NCI-H187 treated with DMSO at 0.1 percent for 48 hours (cell line): ENCODE measurements around the gene TP63.
"Not testable (repeated sequence)": the region's sequence is repeated elsewhere in the genome, so short reads cannot be mapped to it uniquely, and the experiment has no call there.

ENCODE experiments used
- DNase-seq: peaks from one replicate; lab custom pipeline; 2025; lab: John Stamatoyannopoulos, UW

The TP63 gene

DNA sequence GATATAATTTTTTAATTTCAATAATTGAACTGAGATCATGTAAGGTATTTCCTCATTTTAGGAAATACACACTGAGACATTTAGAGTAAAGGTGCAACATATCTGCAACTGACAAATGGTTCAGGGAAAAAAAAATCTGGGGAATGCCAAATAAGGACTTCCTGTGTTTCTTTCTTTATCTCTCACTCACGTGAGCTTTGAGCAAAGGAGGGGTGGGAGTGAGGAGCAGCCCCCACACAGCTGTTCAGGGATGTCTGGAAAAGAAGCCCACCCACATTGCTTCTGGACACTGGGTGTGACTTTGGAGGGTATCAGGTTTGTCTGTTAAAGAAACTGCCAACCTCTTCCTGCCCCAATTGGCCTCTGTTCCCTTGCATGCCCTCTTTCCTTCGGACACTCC is 5.6 kb upstream of the TP63 start:
- DNase-seq = no peak

DNA sequence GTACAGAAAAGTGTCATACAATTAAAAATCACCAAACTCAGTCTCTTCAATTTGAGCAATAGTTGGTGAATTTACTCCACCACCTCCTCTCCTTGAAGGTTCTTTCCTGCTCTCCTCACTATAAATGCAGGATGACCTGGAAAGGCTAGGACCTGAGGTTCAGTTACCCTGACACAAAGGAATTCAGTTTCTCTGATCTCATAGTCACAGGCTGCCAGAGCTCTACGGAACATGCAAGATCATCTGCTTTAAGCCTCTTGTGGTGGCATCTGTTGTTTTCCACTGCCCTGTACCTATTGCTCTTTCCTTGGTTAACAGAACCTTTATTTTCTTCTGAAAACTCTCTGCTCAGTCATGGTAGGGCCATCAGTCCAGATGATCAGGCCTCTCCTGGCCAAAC is 4.9 kb upstream of the TP63 start:
- DNase-seq = no peak

- no peak for DNase-seq
Measured at GRCh38 chr3:189629803-189630455, 1.3 kb upstream of the TP63 start.

- DNase-seq = no peak
Measured at GRCh38 chr3:189630767-189631372, 319 bp upstream of the TP63 start.

GRCh38 chr3:189631409-189631808 is 220 bp downstream of the TP63 start:
- no peak for DNase-seq

DNA sequence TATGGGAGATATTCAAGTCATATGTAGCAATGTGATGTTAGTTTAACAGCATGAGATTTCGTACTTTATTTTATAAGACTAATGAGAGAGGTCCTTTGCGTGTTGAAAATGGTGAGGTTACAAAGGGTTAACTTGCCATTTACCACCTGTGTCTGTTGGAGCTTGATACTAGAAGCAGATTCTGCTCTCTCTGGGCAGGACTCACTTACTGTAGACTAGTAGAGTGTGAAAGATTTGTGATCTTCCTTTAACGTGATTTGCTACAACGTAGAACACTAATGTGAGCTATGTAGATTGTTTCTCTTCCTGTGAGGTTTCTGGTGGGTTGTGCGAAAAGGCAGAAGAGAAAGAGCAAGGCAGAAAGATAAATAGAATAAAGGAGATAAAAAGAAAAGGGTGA is 1.1 kb downstream of the TP63 start:
- no peak for DNase-seq

GRCh38 chr3:189635339-189635738 is 4.2 kb downstream of the TP63 start:
- DNase-seq = no peak

GRCh38 chr3:189636048-189636447 is 4.9 kb downstream of the TP63 start:
- DNase-seq = no peak

DNA sequence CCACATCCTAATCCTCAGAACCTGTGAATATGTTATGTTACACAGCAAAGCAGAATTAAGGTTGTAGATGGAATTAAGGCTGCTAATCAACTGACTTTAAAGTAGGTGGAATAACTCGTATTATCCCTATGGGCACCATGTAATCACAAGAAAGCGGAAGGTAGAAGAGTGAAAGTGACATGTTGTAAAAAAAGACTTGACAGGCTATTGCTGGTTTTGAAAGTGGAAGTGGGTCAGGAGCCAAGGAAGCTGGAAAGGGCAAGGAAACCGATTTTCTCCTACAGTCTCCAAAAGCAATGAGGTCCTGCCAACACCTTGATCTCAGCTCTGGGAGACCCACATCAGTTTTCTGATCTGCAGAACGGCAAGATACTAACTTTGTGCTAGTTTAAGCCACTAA is 6.6 kb downstream of the TP63 start:
- no peak for DNase-seq

DNA sequence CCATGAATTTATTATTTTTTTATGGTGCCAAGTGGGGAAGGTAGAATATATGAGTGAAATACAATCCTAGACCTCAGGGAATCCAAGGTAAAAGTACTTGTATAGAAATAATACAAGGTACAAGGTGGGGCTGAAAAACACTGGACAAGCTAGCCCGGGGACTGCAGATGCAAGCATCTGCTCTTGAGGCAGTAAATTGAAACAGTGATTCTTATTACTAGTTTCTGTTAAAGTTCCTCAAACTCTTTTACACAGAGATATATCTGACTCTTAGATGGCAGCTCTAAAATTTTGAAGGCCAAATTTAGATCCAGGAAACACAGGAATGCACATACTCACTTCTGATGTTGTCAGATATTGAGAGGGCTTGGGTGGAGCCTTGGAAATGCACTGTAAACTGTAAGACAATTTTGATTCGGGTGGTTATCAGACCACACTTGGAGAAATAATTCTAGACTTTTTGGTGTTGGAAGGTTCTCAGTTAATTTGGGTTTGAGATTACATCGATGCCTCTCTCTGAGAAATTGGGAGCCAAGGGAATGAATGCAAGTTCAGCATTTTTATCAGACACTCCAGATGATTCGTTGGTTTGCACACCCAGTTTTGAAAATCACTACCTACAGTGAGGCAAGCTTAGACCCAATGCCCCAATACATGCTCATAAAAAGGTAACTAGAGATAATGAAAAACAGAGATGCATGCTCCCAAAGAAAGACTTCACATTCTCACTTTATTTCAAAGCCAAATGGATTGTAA is 7.3 kb downstream of the TP63 start:
- no peak for DNase-seq

DNA sequence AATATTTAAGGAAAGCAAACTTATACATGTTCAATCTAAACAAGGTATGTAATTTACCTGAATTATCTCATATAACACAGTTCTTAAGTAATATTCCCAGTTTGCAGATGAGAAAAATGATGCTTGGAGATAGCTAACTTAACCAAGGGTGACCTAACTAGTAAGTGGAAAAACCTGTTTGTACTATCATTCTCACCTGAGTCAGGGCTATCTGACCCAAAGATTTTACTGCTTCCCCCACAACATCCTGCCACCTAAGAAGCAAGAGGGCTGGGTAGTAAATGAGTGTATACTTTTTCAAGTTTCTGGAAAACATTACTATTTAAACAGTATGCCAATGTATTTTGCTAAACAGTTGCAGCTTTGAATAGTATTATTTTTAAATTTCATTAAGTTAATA is 10.6 kb downstream of the TP63 start:
- no peak for DNase-seq

DNA sequence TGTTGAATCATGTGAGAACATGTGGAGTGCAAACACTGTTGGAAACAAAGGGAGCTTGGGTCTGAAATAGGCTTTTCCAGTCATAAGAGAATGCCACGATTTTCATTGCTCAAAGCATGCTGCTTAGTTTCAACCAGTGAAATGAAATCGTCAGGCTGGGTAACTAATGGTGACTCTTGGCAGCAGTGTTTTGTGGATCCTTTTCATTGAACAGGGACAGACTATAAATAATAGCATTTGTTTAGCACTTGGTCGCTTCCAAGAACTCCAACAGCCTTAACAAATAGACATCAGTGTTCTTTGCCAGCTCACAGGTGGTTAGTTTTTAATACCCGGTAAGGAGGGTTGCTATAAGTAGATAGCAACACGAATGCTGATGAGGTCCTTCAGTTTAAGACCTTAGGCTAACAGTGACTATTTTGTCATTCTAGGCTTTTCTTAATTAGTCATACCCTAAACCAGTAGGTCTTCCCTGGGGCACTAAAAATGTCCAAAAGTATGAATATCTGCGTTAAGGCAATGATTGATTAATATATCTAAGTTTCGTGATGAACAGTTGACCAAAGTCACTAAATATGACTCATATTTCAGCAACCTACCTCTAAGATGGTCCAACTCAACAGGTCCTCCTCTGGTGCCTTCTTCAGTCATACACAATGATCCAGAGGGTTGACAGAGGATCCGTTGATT is 15.8 kb downstream of the TP63 start:
- DNase-seq = no peak

- DNase-seq = no peak
Measured at GRCh38 chr3:189652042-189652441, 20.9 kb downstream of the TP63 start.

- DNase-seq = no peak
Measured at GRCh38 chr3:189655617-189656016, 24.4 kb downstream of the TP63 start.

- DNase-seq = no peak
Measured at GRCh38 chr3:189659571-189659970, 28.4 kb downstream of the TP63 start.

DNA sequence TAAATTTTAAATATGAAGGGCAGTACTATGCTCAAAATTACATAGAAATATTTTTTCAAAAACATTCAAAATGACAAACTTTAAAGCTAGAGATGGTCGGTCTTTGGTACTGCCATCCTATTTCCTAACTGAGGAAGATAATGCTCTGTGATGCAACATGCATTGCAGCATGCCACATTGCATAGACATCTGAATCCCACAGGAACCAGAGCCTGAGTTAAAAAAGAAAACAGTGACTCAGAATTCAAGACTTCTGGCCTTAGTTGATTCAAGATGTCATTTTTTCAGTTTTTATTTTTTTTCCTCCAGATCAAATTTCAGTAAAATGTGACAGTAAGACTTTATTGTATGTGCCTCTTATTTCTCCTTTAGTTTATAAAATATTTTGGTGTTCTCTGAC is 33.1 kb downstream of the TP63 start:
- no peak for DNase-seq

DNA sequence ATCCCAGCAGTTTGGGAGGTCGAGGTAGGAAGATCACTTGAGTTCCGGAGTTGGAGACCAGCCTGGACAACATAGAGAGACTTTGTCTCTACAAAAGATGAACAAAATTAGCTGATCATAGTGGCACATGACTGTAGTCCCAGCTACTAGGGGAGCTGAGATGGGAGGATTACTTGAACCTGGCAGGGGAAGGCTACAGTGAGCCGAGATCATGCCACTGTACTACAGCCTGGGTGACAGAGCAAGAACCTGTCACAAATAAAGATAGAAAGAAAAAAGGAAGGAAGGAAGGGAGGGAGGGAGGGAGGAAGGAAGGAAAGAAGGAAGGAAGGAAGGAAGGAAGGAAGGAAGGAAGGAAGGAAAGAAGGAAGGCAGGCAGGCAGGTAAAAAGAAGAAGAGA is 41.2 kb downstream of the TP63 start:
- not testable (repeated sequence) for DNase-seq

- no peak for DNase-seq
Measured at GRCh38 chr3:189673535-189673934, 42.3 kb downstream of the TP63 start.

DNA sequence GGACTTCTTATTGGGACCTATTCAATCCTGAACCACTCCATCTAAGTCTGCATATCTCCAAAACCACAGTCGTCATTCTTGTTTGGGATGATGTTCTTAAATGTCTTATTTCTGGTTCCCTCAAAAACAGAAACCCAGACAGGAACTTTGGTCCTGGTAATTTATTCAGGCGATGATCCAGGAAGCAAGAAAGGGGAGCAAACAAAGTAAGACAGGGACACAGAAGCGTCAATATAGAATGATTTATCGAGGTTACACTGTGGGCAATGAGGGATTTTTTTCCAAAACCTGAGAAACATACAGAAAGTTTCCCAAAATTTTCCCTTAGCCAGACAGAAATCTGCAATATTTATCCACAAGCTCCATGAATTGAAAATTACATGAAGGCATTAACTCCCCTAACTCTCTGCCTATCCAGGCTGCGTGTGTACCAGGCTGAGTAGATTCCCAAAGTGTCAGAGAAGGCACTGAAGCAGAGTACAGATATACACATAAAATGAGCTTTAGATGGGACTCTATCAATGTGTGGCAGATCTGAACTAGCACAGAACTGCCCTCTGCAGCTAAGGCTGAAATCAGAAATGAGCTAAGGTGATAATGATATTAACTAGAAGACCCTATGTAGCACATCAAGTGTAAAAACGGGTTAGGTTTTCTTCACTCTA is 43.2 kb downstream of the TP63 start:
- no peak for DNase-seq

DNA sequence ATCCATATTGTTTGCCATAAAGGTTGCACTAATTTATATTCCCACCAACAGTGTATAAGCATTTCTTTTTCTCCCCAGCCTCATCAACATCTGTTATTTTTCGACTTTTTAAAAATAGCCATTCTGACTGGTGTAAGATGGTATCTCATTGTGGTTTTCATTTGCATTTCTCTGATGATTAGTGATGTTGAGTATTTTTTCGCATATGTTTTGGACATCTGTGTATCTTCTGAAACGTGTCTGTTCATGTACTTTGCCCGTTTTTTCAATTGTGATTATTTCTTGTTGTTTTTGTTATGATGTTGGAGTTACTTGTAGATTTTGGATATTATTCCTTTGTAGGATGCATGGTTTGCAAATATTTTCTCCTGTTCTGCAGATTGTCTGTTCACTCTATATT is 46.5 kb downstream of the TP63 start:
- no peak for DNase-seq

DNA sequence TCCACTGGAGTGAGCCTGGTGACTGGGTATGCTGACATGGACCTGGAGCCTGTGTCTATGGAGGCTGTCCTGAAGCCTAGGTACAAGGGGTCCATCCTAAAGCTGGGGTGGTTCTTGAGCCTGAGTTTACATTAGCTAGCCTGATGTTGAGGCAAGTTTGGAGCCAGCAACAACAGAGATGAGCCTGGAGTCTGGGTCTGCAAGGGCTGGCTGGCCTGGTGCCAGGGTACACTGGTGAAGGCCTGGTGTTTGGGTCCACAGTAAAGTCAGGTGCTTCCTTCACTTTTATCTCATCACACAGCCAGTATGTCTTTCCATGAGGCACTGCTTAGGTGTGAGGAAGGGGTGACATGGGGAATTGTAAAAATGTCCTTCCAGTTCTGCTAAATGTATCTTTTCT is 49.5 kb downstream of the TP63 start:
- no peak for DNase-seq

DNA sequence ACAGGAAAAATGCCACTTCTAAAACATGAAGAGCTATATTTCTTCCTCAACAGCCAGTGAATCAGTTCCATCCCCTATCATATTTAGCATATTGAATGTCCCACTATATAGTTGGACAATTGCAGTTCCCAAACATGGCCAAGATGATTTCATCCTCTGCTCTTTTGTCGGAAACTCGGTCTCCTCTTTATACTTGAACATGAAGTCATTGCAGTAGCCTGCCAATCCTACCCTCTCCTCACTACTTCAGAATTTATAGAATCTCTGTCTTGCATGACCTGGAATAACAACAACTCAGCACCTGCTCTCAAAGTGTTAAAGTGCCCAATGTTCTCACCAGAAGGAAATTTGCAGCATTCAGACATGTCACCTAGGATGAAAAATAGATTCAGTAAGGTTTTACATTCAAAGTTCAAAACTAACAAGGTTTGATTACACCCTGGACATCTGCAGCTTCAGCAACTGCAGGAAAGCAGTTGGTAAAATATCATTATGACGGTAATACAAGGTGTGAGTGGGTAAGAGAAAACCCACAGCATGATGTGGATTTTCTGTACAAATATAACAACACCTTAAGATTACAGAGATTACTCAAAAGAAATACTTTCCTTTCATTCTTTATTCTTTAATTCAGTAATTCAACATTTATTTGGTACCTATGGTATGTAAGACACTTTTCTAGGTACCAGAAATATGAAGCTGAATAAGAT is 52.5 kb downstream of the TP63 start:
- peak; percentile 92 for DNase-seq
